ENCODE results near the gene TMEM213. TPM values are rescaled to one million over a fixed set of nuclear protein-coding genes. Genes with fewer than 3 reads are reported as not detected.

TMEM213 gene
- total RNA-seq, 1 donor from 2014 or later: not detected

GRCh38 chr7:138756591-138757242, 41.1 kb upstream of the TMEM213 start:
- no peaks in the 10 kb centered on the region for H3K9me3 Mint-ChIP-seq (ENCODE audit: low read depth)
- no peak overlapping the region for H3K4me3 Mint-ChIP-seq (ENCODE audit: low read depth)
- H3K27ac Mint-ChIP-seq: no peak overlapping the region
- no peak for TF ChIP-seq CTCF (IDR thresholded peaks at IDR 0.05; ENCODE audit: unreplicated experiment)
- no peak for DNase-seq (ENCODE audit: low spot score, unreplicated experiment)
- no peaks in the 10 kb centered on the region for H3K36me3 Mint-ChIP-seq (ENCODE audit: insufficient read depth)
- H3K27me3 Mint-ChIP-seq: peaks cover 4% of the 10 kb centered on the region
- H3K4me1 Mint-ChIP-seq (ENCODE audit: low read depth): peaks cover 16% of the 10 kb centered on the region

DNA sequence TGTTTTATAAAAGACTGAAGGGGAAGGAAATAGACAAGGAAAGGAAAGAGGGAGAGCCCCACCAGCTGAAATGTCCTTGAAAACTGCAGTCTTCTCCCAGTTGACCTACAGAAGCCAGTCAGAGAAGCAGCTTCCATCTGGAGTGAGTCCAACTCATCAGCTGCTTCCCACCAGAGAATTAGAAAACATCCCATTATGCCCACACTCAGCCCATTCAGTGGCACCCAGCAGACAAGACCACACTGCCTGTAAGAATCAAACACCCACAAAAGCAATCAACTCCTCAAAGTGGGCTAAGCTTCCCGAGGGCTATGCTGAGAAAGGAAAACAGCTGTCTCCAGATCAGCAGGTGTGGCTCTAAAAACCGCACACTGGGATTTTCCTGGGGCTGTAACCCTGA, 29.6 kb upstream of the TMEM213 start:
- TF ChIP-seq CTCF (IDR thresholded peaks at IDR 0.05; ENCODE audit: unreplicated experiment): no peak
- Mint-ChIP-seq H3K36me3 (ENCODE audit: insufficient read depth) (no peaks in the 10 kb centered on the region), H3K27ac (no peak overlapping the region), H3K4me1 (ENCODE audit: low read depth) (peaks cover 1% of the 10 kb centered on the region), H3K4me3 (ENCODE audit: low read depth) (no peak overlapping the region), H3K9me3 (ENCODE audit: low read depth) (no peaks in the 10 kb centered on the region), H3K27me3 (peaks cover 4% of the 10 kb centered on the region)
- DNase-seq (ENCODE audit: low spot score, unreplicated experiment): no peak

GRCh38 chr7:138770904-138771303, 26.9 kb upstream of the TMEM213 start:
- H3K4me3 Mint-ChIP-seq (ENCODE audit: low read depth): no peak overlapping the region
- no peak for DNase-seq (ENCODE audit: low spot score, unreplicated experiment)
- no peak for TF ChIP-seq CTCF (IDR thresholded peaks at IDR 0.05; ENCODE audit: unreplicated experiment)
- H3K9me3 Mint-ChIP-seq (ENCODE audit: low read depth): no peaks in the 10 kb centered on the region
- H3K27ac Mint-ChIP-seq: no peak overlapping the region
- H3K27me3 Mint-ChIP-seq: peaks cover 7% of the 10 kb centered on the region
- no peaks in the 10 kb centered on the region for H3K36me3 Mint-ChIP-seq (ENCODE audit: insufficient read depth)
- peaks cover 5% of the 10 kb centered on the region for H3K4me1 Mint-ChIP-seq (ENCODE audit: low read depth)

DNA sequence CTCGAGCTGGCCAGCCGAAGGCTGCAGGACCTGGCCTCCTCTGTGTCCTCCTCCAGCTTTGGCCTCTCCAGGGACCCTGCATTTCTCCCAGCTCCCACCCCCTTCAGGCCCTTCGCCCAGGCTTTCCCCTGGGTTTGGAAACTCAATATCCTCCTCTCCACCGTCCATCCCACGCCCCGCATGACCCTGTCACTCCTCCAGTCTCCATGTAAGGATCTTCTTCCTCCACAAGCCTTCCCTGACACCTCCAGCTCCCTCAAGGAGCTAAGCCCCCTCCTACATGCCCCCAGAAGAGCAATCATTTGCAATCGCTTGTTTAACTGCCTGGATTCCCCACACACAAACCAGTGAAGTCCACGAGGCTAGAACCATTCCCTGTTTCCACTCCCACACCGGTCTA, 24.6 kb upstream of the TMEM213 start:
- H3K27ac Mint-ChIP-seq: peak overlapping the region; percentile 64
- H3K27me3 Mint-ChIP-seq: peaks cover 7% of the 10 kb centered on the region
- H3K9me3 Mint-ChIP-seq (ENCODE audit: low read depth): no peaks in the 10 kb centered on the region
- TF ChIP-seq CTCF (IDR thresholded peaks at IDR 0.05; ENCODE audit: unreplicated experiment): no peak
- H3K4me3 Mint-ChIP-seq (ENCODE audit: low read depth): no peak overlapping the region
- DNase-seq (ENCODE audit: low spot score, unreplicated experiment): no peak
- H3K36me3 Mint-ChIP-seq (ENCODE audit: insufficient read depth): no peaks in the 10 kb centered on the region
- H3K4me1 Mint-ChIP-seq (ENCODE audit: low read depth): peaks cover 9% of the 10 kb centered on the region

DNA sequence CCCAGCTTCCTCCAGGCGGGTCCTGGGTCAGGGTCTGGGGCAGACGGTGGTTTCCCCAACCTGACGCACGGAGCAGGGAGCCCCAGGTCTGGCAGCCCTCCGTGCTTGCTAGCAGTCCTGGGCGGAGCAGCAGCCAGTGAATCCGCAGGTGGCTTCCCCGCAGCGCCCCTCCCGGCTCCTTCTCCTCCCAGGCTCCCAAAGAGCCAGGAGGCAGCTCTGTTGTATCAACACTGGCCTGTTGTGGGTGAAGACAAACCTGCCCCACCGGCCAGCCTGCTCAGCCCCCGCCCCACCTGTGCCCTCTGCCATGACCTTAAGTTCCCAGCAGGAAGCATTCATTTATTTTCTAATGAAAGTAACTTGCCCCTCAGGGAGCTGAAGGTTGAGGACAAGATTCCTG, 24.0 kb upstream of the TMEM213 start:
- Mint-ChIP-seq H3K27ac (peak overlapping the region; percentile 64), H3K4me3 (ENCODE audit: low read depth) (no peak overlapping the region), H3K36me3 (ENCODE audit: insufficient read depth) (no peaks in the 10 kb centered on the region), H3K9me3 (ENCODE audit: low read depth) (no peaks in the 10 kb centered on the region), H3K27me3 (peaks cover 7% of the 10 kb centered on the region), H3K4me1 (ENCODE audit: low read depth) (peaks cover 9% of the 10 kb centered on the region)
- TF ChIP-seq CTCF (IDR thresholded peaks at IDR 0.05; ENCODE audit: unreplicated experiment): peak; percentile 19
- DNase-seq (ENCODE audit: low spot score, unreplicated experiment): peak; percentile 18
